Kidney epithelial cell (primary cell): Measurements from ENCODE around the gene SHCBP1L. TPM values are rescaled to one million over a fixed set of nuclear protein-coding genes. Genes with fewer than 3 reads are reported as not detected.

ENCODE experiments used
- DNase-seq: peaks from one replicate; pipeline ENCODE4 v3.0.0-alpha.2; 2010; ENCODE audit warnings: low read depth
- H3K27me3 ChIP-seq: 2 replicates; pipeline ENCODE4 v1.6.0; 2011; ENCODE audit warnings: low read length; ENCODE audit not compliant: control insufficient read depth, insufficient read depth
- H3K36me3 ChIP-seq: 2 replicates; pipeline ENCODE4 v1.5.1; 2011; ENCODE audit warnings: low read length; ENCODE audit not compliant: control insufficient read depth, insufficient read depth
- H3K4me3 ChIP-seq: 2 replicates; pipeline ENCODE4 v1.5.1; 2011; ENCODE audit warnings: low read depth, mild to moderate bottlenecking, control low read depth, low read length
- CTCF ChIP-seq: IDR thresholded peaks from 2 replicates; pipeline ENCODE4 v1.5.1; 2011; ENCODE audit warnings: mild to moderate bottlenecking, moderate library complexity, low read length, control low read depth, inconsistent platforms; ENCODE audit not compliant: insufficient read depth, poor library complexity, severe bottlenecking
- total RNA-seq: library from RNA; depleted of rRNA; stranded (reverse); fragments of >200 nt; gene quantifications from 2 replicates; pipeline ENCODE4 v1.2.3, GENCODE V29; 2015

The SHCBP1L gene
- total RNA-seq, 1 donor from 2014 or later = 0.17 TPM

DNA sequence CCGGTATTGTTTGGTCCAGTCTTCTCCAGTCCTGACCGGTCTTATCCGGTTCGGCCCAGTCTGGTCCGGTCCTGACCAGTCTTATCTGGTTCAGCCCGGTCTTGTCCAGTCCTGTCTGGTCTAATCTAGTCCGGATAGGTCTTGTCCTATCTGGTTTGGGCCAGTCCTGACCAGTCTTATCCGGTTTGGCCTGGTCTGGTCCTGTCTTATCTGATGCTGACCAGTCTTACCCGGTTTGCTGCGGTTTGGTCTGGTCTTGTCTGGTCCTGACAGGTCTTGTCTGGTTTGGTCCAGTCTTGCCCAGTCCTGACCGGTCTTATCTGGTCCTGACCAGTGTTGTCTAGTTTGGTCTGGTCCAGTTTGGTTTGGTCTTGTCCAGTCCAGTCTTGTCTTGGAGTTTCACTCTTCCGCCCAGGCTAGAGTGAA, 83.7 kb downstream of the SHCBP1L start:
- TF ChIP-seq CTCF = no peak
- no peaks in the 10 kb centered on the region for H3K27me3 ChIP-seq
- DNase-seq = no peak
- H3K4me3 ChIP-seq = no peak overlapping the region
- peaks cover 5% of the 10 kb centered on the region for H3K36me3 ChIP-seq

DNA sequence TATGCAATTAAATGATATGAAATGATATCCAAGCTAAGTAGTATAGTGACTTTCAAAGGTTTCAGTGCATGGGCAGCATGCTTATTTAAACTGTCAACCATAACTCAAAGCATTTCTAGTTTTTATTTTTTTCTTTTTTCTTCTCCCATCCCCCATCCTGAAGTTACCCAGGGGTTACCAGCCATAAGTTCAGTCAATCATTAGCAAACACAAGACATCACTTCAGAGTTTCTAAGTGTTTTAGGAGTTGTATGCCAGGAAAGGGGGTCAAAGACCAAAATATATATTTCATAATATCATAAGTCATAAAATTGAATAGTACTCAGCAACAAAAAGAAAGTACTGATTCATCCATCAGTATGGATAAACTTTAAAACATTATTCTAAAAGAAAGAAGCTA, 85.1 kb downstream of the SHCBP1L start:
- no peak for DNase-seq
- H3K27me3 ChIP-seq = no peaks in the 10 kb centered on the region
- no peak for TF ChIP-seq CTCF
- no peak overlapping the region for H3K4me3 ChIP-seq
- peaks cover 5% of the 10 kb centered on the region for H3K36me3 ChIP-seq

- Histone ChIP-seq H3K27me3 (no peaks in the 10 kb centered on the region), H3K36me3 (peaks cover 2% of the 10 kb centered on the region), H3K4me3 (no peak overlapping the region)
- DNase-seq = no peak
- TF ChIP-seq CTCF = no peak
Measured at GRCh38 chr1:182863940-182864339, 89.0 kb downstream of the SHCBP1L start.

- DNase-seq = no peak
- no peak for TF ChIP-seq CTCF
- Histone ChIP-seq H3K27me3 (no peaks in the 10 kb centered on the region), H3K36me3 (peaks cover 3% of the 10 kb centered on the region), H3K4me3 (no peak overlapping the region)
Measured at GRCh38 chr1:182862827-182863226, 90.1 kb downstream of the SHCBP1L start.

DNA sequence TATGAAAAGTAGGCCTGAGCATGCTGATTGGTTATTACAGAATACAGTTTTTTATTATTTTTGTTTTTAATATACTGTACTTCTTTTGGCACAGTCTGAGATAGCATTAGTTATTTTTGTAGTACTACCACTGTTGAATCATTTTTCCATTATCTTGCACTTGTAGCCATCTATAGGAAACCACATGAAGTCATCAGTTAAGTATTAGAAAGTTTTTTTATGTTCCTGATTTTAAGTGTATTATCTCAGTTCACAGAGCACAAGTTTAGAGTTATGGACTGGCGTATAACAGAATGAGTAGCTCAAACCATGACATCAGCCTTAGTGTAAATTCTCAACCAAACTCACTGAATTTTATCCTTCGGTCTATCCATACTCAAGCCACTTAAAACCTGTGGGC, 91.0 kb downstream of the SHCBP1L start:
- TF ChIP-seq CTCF = no peak

GRCh38 chr1:182860658-182861057, 92.3 kb downstream of the SHCBP1L start:
- Histone ChIP-seq H3K36me3 (peaks cover 1% of the 10 kb centered on the region), H3K27me3 (no peaks in the 10 kb centered on the region), H3K4me3 (no peak overlapping the region)
- no peak for DNase-seq
- TF ChIP-seq CTCF = no peak

More for the DNA sequence above, 91.0 kb downstream of the SHCBP1L start:
- no peak for DNase-seq
- H3K27me3 ChIP-seq = no peaks in the 10 kb centered on the region
- peaks cover 3% of the 10 kb centered on the region for H3K36me3 ChIP-seq
- H3K4me3 ChIP-seq = no peak overlapping the region
